Activated CD4-positive, alpha-beta T cell treated with anti-CD3 and anti-CD28 coated beads, Interleukin-10, Interleukin-2, amounts not matched to agents 100 ng/mL and 50 ng/mL, durations not matched to agents 16 hours and 8 hours (primary cell): ENCODE data around the gene SLC7A6.

ENCODE experiments used
- DNase-seq: peaks from one replicate; pipeline ENCODE4 v3.0.0-alpha.2; 2020

The SLC7A6 gene

GRCh38 chr16:68257906-68258800 is 6.2 kb upstream of the SLC7A6 start:
- no peak for DNase-seq

- DNase-seq, result no peak
Measured at GRCh38 chr16:68259007-68259825, 5.1 kb upstream of the SLC7A6 start.

- no peak for DNase-seq
Measured at GRCh38 chr16:68263559-68264127, 683 bp upstream of the SLC7A6 start.

GRCh38 chr16:68265078-68265920 is 973 bp downstream of the SLC7A6 start:
- peak; percentile 65 for DNase-seq

GRCh38 chr16:68267612-68268405 is 3.5 kb downstream of the SLC7A6 start:
- DNase-seq, result no peak

GRCh38 chr16:68269793-68270192 is 5.5 kb downstream of the SLC7A6 start:
- no peak for DNase-seq

GRCh38 chr16:68270353-68270752 is 6.0 kb downstream of the SLC7A6 start:
- DNase-seq, result no peak

- DNase-seq, result no peak
Measured at GRCh38 chr16:68272507-68273209, 8.3 kb downstream of the SLC7A6 start.

GRCh38 chr16:68273459-68273858 is 9.1 kb downstream of the SLC7A6 start:
- no peak for DNase-seq

- DNase-seq, result no peak
Measured at GRCh38 chr16:68273896-68274295, 9.6 kb downstream of the SLC7A6 start.

GRCh38 chr16:68274441-68274840 is 10.1 kb downstream of the SLC7A6 start:
- DNase-seq, result no peak

GRCh38 chr16:68275611-68276191 is 11.4 kb downstream of the SLC7A6 start:
- peak; percentile 77 for DNase-seq

GRCh38 chr16:68276223-68276622 is 11.9 kb downstream of the SLC7A6 start:
- DNase-seq, result no peak

- DNase-seq, result no peak
Measured at GRCh38 chr16:68279726-68280558, 15.6 kb downstream of the SLC7A6 start.

GRCh38 chr16:68281368-68282063 is 17.2 kb downstream of the SLC7A6 start:
- no peak for DNase-seq

GRCh38 chr16:68282064-68282452 is 17.7 kb downstream of the SLC7A6 start:
- DNase-seq, result no peak

GRCh38 chr16:68283346-68283745 is 19.0 kb downstream of the SLC7A6 start:
- no peak for DNase-seq

GRCh38 chr16:68283801-68284598 is 19.7 kb downstream of the SLC7A6 start:
- DNase-seq, result no peak
